GM23338 (cell line): ENCODE results near the gene FZD7. TPM values are rescaled to one million over a fixed set of nuclear protein-coding genes. Genes with fewer than 3 reads are reported as not detected.

Experiments
- ATAC-seq: fragments of 200-7000 bp; cut with Tn5 transposase; 3 replicates; pipeline ENCODE4 v1.9.1; 2020
- DNase-seq: peaks from one replicate; pipeline ENCODE4 v3.0.0-alpha.2; 2015; ENCODE audit warnings: low spot score
- H2AFZ ChIP-seq: fragments of 200-600 bp; sonication (generic); 2 replicates; pipeline ENCODE4 v1.8.0; 2016; ENCODE audit warnings: antibody characterized with exemption, mild to moderate bottlenecking, moderate library complexity
- H3F3A ChIP-seq: fragments of 200-600 bp; sonication (generic); replicated peaks from 2 replicates; pipeline ENCODE4 v1.8.0; 2017; ENCODE audit warnings: antibody characterized with exemption, mixed run types, low read depth
- H3K27ac ChIP-seq: fragments of 200-600 bp; sonication (generic); 2 replicates; pipeline ENCODE4 v1.6.1; 2016; ENCODE audit warnings: low read depth
- H3K27me3 ChIP-seq: fragments of 200-600 bp; sonication (generic); 2 replicates; pipeline ENCODE4 v1.8.0; 2016; ENCODE audit warnings: mild to moderate bottlenecking, mixed run types, moderate library complexity; ENCODE audit not compliant: insufficient read depth
- H3K36me3 ChIP-seq: fragments of 200-600 bp; sonication (generic); 2 replicates; pipeline ENCODE4 v1.8.0; 2016; ENCODE audit warnings: mild to moderate bottlenecking; ENCODE audit not compliant: insufficient read depth
- H3K4me1 ChIP-seq: fragments of 200-600 bp; sonication (generic); 2 replicates; pipeline ENCODE4 v1.8.0; 2016; ENCODE audit warnings: mild to moderate bottlenecking, moderate library complexity; ENCODE audit not compliant: insufficient read depth
- H3K4me2 ChIP-seq: fragments of 200-600 bp; sonication (generic); 2 replicates; pipeline ENCODE4 v1.7.1; 2017; ENCODE audit warnings: mixed run types
- H3K4me3 ChIP-seq: fragments of 200-600 bp; sonication (generic); 2 replicates; pipeline ENCODE4 v1.6.1; 2016; ENCODE audit warnings: mixed run types
- H3K79me2 ChIP-seq: fragments of 200-600 bp; sonication (generic); replicated peaks from 2 replicates; pipeline ENCODE4 v1.8.0; 2017; ENCODE audit warnings: mild to moderate bottlenecking; ENCODE audit not compliant: insufficient read depth
- H3K9me2 ChIP-seq: fragments of 200-600 bp; sonication (generic); 2 replicates; pipeline ENCODE4 v1.8.0; 2017; ENCODE audit not compliant: insufficient read depth
- H4K20me1 ChIP-seq: fragments of 200-600 bp; sonication (generic); replicated peaks from 2 replicates; pipeline ENCODE4 v1.8.0; 2017; ENCODE audit warnings: mild to moderate bottlenecking; ENCODE audit not compliant: insufficient read depth
- H3K27ac Mint-ChIP-seq: 2 replicates; pipeline ENCODE4 v1.8.0; 2020; ENCODE audit warnings: inconsistent platforms, mild to moderate bottlenecking, moderate library complexity, mixed read lengths
- H3K27me3 Mint-ChIP-seq: 3 replicates; pipeline ENCODE4 v1.8.0; 2022; ENCODE audit warnings: low read depth, mild to moderate bottlenecking, moderate library complexity, mixed read lengths, inconsistent platforms; ENCODE audit not compliant: insufficient read depth, poor library complexity
- H3K36me3 Mint-ChIP-seq: 3 replicates; pipeline ENCODE4 v1.8.0; 2021; ENCODE audit warnings: low read depth, mild to moderate bottlenecking, inconsistent platforms, moderate library complexity, mixed read lengths
- H3K4me1 Mint-ChIP-seq: 3 replicates; pipeline ENCODE4 v1.8.0; 2020; ENCODE audit warnings: mild to moderate bottlenecking, inconsistent platforms, mixed read lengths
- H3K4me3 Mint-ChIP-seq: 3 replicates; pipeline ENCODE4 v1.8.0; 2021; ENCODE audit warnings: moderate library complexity, mild to moderate bottlenecking, inconsistent platforms, mixed read lengths
- H3K9me3 Mint-ChIP-seq: 3 replicates; pipeline ENCODE4 v1.8.0; 2020; ENCODE audit warnings: moderate library complexity, mild to moderate bottlenecking, inconsistent platforms, mixed read lengths
- CREB1 ChIP-seq: fragments of 250-450 bp; sonication (Bioruptor Pico); IDR thresholded peaks from 2 replicates; pipeline ENCODE4 v1.5.0; 2020; ENCODE audit warnings: low read depth, mild to moderate bottlenecking, moderate library complexity
- EZH2 ChIP-seq: fragments of 200-600 bp; sonication (generic); IDR thresholded peaks from one replicate; pipeline ENCODE4 v1.8.0; 2017; ENCODE audit warnings: antibody characterized with exemption, mild to moderate bottlenecking, low read depth; ENCODE audit not compliant: unreplicated experiment
- NANOG ChIP-seq: IDR thresholded peaks from 2 replicates; pipeline ENCODE4 v1.6.1; 2016; ENCODE audit warnings: antibody characterized with exemption, borderline replicate concordance
- POLR2AphosphoS5 ChIP-seq: IDR thresholded peaks from 2 replicates; pipeline ENCODE4 v1.6.1; 2016; ENCODE audit warnings: antibody characterized with exemption, low read depth
- polyA plus RNA-seq: library from polyadenylated mRNA; unstranded; fragments of >200 nt; fragmentation: Nextera tagmentation; extraction: Ambion mirVana; gene quantifications from 2 replicates; pipeline ENCODE4 v1.2.1, GENCODE V29; 2016
- total RNA-seq: library from RNA; depleted of rRNA; stranded (reverse); fragments of >200 nt; shearing (Covaris generic); gene quantifications from 2 replicates; pipeline ENCODE4 v1.2.3, GENCODE V29; 2014
- TF ChIP-seq, protein P1 (sequence below), 2 experiments: fragments of 200-600 bp in 1 of 2; sonication (generic) in 1 of 2; conservative IDR thresholded peaks; 2 replicates each; pipeline versions ENCODE4 v1.5.1 to v1.6.1; 2016 to 2017; ENCODE audit warnings: antibody characterized with exemption in 2 of 2, low read depth in 2 of 2, mild to moderate bottlenecking in 2 of 2, moderate library complexity in 1 of 2
- TF ChIP-seq, protein P2 (sequence below): fragments of 250-450 bp; sonication (Bioruptor Pico); IDR thresholded peaks from 2 replicates; pipeline ENCODE4 v1.5.0; 2020; ENCODE audit warnings: mild to moderate bottlenecking, moderate library complexity
- TF ChIP-seq, protein P3 (sequence below): IDR thresholded peaks from 2 replicates; pipeline ENCODE4 v1.6.1; 2016; ENCODE audit warnings: antibody characterized with exemption

FZD7 gene
- total and polyA plus RNA-seq, 2 experiments from 2014 or later, result 164 to 435 TPM

DNA sequence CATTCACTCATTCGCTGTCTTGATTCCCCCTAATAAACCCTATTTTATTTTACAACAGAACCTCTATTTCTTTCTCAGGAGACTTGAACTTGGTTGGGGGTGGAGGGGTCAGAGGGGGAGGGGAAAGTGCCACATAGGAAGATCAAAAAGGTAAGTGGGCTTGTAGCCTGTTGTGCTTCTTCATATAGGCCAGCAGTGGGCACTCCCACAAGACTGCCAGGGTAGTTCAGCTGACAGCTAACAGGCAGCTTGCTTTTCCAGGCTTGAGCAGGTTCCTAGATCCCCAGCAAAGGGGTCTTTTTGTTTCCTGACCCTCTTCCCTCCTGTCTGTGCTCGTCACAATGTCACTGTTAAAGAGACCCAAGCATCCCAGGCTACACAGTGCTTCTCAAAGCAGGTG is 38.6 kb downstream of the FZD7 start:
- H3K27ac Mint-ChIP-seq, result no peak overlapping the region
- H3K4me2 ChIP-seq, result no peak overlapping the region
- H3K36me3 Mint-ChIP-seq, result no peaks in the 10 kb centered on the region
- H3K9me3 Mint-ChIP-seq, result no peaks in the 10 kb centered on the region
- no peaks in the 10 kb centered on the region for H4K20me1 ChIP-seq
- no peak for TF ChIP-seq POLR2AphosphoS5
- TF ChIP-seq, protein P1, sequence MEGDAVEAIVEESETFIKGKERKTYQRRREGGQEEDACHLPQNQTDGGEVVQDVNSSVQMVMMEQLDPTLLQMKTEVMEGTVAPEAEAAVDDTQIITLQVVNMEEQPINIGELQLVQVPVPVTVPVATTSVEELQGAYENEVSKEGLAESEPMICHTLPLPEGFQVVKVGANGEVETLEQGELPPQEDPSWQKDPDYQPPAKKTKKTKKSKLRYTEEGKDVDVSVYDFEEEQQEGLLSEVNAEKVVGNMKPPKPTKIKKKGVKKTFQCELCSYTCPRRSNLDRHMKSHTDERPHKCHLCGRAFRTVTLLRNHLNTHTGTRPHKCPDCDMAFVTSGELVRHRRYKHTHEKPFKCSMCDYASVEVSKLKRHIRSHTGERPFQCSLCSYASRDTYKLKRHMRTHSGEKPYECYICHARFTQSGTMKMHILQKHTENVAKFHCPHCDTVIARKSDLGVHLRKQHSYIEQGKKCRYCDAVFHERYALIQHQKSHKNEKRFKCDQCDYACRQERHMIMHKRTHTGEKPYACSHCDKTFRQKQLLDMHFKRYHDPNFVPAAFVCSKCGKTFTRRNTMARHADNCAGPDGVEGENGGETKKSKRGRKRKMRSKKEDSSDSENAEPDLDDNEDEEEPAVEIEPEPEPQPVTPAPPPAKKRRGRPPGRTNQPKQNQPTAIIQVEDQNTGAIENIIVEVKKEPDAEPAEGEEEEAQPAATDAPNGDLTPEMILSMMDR (conservative IDR thresholded peaks at IDR 0.05; ENCODE audit: low read depth in 2 of 2), result peak; percentile 56 to 72
- H3K4me3 Mint-ChIP-seq, result no peak overlapping the region
- H3K4me1 ChIP-seq, result peaks cover 17% of the 10 kb centered on the region
- peaks cover 3% of the 10 kb centered on the region for H3K9me2 ChIP-seq
- peak; percentile 89 for ATAC-seq
- no peak overlapping the region for H3K27ac ChIP-seq
- no peaks in the 10 kb centered on the region for H3F3A ChIP-seq
- no peaks in the 10 kb centered on the region for H3K27me3 ChIP-seq
- H3K79me2 ChIP-seq, result no peaks in the 10 kb centered on the region
- H3K4me3 ChIP-seq, result no peak overlapping the region
- no peaks in the 10 kb centered on the region for H3K36me3 ChIP-seq
- DNase-seq, result peak; percentile 74
- H3K27me3 Mint-ChIP-seq, result peaks cover 2% of the 10 kb centered on the region
- H2AFZ ChIP-seq, result no peak overlapping the region
- H3K4me1 Mint-ChIP-seq, result peaks cover 11% of the 10 kb centered on the region

DNA sequence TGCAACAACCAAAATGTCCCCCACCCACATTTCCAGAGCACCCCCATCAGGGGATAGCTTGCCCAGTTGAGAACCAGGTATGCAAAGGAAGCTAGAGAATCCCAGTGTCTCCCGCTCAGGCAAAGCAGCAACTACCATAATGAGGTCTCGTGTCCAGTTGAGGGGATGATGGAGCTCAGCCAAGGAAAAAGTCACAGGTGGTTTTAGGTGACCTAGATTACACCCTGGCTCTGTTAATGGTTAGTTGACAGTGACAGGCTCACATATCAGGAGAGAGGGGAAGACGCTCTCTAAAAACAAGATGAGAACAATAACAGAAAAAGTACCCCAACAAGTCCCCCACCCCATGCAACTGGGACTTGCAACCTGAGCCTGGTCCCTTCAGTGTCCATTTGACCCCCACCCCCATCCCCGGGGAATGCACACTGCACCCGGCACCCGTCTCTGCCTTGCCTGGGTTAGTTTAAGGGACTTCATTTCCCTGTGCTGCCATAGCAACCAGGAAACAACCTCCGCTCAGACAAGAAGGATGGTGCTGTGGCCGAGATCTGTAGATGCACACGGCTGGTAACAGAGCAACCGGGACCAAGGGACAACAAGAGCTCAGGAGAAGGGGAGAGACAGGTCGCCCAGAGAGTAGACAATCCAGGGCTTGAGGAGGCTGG is 39.2 kb downstream of the FZD7 start, which contains the start of gene KIAA2012:
Gene KIAA2012 (plus strand): TSS at position 519 of the 665 bp plus-strand sequence. CDS start 373 bp downstream, outside the sequence.
- Mint-ChIP-seq H3K27ac (no peak within 1 kb of the TSS), H3K4me1 (peaks cover 11% of the 10 kb centered on the region), H3K27me3 (peaks cover 5% of the 10 kb centered on the region), H3K36me3 (no peaks in the 10 kb centered on the region), H3K9me3 (no peaks in the 10 kb centered on the region), H3K4me3 (no peak within 1 kb of the TSS)
- H2AFZ ChIP-seq, result peak within 1 kb of the TSS; percentile 73
- H3K36me3 ChIP-seq, result no peaks in the 10 kb centered on the region
- H3K4me1 ChIP-seq, result peaks cover 17% of the 10 kb centered on the region
- H3K27me3 ChIP-seq, result no peaks in the 10 kb centered on the region
- H4K20me1 ChIP-seq, result no peaks in the 10 kb centered on the region
- ATAC-seq, result peak; percentile 88
- no peak within 1 kb of the TSS for H3K4me3 ChIP-seq
- no peaks in the 10 kb centered on the region for H3K79me2 ChIP-seq
- H3F3A ChIP-seq, result no peaks in the 10 kb centered on the region
- no peak within 1 kb of the TSS for H3K27ac ChIP-seq
- DNase-seq, result peak; percentile 64
- peaks cover 3% of the 10 kb centered on the region for H3K9me2 ChIP-seq
- no peak within 1 kb of the TSS for H3K4me2 ChIP-seq
- TF ChIP-seq, protein P2, sequence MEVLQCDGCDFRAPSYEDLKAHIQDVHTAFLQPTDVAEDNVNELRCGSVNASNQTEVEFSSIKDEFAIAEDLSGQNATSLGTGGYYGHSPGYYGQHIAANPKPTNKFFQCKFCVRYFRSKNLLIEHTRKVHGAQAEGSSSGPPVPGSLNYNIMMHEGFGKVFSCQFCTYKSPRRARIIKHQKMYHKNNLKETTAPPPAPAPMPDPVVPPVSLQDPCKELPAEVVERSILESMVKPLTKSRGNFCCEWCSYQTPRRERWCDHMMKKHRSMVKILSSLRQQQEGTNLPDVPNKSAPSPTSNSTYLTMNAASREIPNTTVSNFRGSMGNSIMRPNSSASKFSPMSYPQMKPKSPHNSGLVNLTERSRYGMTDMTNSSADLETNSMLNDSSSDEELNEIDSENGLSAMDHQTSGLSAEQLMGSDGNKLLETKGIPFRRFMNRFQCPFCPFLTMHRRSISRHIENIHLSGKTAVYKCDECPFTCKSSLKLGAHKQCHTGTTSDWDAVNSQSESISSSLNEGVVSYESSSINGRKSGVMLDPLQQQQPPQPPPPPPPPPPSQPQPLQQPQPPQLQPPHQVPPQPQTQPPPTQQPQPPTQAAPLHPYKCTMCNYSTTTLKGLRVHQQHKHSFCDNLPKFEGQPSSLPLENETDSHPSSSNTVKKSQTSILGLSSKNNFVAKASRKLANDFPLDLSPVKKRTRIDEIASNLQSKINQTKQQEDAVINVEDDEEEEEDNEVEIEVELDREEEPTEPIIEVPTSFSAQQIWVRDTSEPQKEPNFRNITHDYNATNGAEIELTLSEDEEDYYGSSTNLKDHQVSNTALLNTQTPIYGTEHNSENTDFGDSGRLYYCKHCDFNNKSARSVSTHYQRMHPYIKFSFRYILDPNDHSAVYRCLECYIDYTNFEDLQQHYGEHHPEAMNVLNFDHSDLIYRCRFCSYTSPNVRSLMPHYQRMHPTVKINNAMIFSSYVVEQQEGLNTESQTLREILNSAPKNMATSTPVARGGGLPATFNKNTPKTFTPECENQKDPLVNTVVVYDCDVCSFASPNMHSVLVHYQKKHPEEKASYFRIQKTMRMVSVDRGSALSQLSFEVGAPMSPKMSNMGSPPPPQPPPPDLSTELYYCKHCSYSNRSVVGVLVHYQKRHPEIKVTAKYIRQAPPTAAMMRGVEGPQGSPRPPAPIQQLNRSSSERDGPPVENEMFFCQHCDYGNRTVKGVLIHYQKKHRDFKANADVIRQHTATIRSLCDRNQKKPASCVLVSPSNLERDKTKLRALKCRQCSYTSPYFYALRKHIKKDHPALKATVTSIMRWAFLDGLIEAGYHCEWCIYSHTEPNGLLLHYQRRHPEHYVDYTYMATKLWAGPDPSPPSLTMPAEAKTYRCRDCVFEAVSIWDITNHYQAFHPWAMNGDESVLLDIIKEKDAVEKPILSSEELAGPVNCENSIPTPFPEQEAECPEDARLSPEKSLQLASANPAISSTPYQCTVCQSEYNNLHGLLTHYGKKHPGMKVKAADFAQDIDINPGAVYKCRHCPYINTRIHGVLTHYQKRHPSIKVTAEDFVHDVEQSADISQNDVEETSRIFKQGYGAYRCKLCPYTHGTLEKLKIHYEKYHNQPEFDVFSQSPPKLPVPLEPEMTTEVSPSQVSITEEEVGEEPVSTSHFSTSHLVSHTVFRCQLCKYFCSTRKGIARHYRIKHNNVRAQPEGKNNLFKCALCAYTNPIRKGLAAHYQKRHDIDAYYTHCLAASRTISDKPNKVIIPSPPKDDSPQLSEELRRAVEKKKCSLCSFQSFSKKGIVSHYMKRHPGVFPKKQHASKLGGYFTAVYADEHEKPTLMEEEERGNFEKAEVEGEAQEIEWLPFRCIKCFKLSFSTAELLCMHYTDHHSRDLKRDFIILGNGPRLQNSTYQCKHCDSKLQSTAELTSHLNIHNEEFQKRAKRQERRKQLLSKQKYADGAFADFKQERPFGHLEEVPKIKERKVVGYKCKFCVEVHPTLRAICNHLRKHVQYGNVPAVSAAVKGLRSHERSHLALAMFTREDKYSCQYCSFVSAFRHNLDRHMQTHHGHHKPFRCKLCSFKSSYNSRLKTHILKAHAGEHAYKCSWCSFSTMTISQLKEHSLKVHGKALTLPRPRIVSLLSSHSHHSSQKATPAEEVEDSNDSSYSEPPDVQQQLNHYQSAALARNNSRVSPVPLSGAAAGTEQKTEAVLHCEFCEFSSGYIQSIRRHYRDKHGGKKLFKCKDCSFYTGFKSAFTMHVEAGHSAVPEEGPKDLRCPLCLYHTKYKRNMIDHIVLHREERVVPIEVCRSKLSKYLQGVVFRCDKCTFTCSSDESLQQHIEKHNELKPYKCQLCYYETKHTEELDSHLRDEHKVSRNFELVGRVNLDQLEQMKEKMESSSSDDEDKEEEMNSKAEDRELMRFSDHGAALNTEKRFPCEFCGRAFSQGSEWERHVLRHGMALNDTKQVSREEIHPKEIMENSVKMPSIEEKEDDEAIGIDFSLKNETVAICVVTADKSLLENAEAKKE (CRISPR knock-in tag), result no peak
- TF ChIP-seq, protein P1 (conservative IDR thresholded peaks at IDR 0.05; ENCODE audit: low read depth in 2 of 2), result no peak
- TF ChIP-seq EZH2, result no peak
- no peak for TF ChIP-seq POLR2AphosphoS5
- TF ChIP-seq NANOG, result no peak
- TF ChIP-seq, protein P3, sequence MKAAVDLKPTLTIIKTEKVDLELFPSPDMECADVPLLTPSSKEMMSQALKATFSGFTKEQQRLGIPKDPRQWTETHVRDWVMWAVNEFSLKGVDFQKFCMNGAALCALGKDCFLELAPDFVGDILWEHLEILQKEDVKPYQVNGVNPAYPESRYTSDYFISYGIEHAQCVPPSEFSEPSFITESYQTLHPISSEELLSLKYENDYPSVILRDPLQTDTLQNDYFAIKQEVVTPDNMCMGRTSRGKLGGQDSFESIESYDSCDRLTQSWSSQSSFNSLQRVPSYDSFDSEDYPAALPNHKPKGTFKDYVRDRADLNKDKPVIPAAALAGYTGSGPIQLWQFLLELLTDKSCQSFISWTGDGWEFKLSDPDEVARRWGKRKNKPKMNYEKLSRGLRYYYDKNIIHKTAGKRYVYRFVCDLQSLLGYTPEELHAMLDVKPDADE, result no peak
- TF ChIP-seq CREB1 (CRISPR knock-in tag), result no peak
